Colon (tissue), 2 donors: ENCODE results near the gene PRSS21.
A peak's percentile ranks its signal among the peaks of the same experiment; 100 is the strongest.

Source experiments
- FAIRE-seq: peaks from 2 replicates; lab custom pipeline; 2012; peaks lifted over from hg19 to GRCh38; lab: Jason Lieb, UNC
- donor health status: control.
- donor health status: control.

The PRSS21 gene

DNA sequence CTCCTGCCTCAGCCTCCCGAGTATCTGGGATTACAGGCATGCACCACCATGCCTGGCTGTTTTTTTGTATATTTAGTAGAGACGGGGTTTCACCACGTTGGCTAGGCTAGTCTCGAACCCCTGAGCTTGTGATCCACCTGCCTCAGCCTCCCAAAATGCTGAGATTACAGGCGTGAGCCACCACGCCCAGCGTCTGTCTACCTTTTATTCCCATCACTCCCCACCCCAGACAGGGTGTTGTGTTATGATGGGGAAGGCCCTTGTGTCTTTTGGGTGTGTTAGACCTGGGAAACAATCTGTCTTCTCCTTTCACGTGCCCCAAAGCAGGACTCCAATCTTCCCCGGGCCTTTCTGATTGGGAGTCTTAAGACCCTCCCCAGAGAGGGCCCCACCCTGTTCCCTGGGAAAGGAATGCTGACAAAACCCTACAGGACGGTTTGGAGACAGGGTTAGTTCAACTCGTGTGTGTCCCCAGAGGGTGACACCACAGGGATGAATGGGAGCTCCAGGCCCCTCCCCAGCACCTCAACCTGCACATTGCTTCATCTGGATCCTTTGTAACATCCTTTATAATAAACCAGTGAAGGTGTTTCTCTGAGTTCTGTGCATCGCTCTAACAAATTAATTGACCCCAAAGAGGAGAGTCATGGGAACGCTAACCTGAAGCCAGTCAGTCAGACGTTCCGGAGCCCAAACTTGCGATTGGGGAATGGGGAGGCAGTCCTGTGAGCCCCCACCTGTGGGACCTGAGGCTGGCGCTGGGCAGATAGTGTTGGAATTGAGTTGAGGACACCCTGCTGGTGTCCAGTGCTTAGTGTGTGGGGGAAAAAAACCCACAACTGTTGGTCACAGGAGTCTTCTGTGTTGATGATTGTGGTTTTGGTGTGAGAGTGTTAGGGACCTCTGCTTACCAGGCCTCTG is 36.8 kb upstream of the PRSS21 start:
- no peak for FAIRE-seq

DNA sequence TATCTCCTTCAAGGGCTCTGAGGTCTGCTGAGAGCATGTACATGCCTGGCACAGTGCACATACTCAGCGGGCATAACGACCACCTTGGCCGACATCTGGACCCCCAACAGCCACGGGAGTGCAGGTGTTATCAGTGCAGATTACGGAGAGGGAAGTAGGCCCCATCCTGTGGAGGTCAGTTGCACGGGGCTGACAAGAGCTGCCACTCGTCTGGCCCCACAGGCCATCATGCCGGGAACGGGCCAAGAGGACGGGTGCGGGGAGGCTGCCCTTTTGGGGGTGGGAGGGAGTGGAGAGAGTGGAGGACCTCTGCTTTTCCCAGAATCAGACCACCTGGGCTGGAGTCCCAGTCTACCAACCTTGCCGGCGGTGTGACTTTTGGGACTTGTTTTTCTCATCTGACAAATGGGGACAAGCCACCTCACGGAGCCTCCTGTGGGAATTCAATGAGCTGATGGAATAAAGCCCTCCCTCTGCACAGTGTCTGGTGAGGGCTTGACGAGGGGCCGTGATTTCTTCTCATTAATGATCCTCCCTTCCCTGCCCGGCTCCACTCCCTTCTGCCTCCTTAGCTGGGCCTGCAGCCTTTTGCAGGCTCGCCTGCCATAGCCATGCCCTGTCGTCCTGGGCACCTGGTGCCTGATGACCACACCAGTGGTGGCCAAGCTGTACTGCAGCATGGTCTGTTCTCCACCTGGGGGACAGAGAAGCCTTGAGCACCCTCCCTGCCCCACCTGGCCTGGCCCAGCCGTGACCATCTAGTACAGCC is 34.3 kb upstream of the PRSS21 start:
- FAIRE-seq, result no peak

DNA sequence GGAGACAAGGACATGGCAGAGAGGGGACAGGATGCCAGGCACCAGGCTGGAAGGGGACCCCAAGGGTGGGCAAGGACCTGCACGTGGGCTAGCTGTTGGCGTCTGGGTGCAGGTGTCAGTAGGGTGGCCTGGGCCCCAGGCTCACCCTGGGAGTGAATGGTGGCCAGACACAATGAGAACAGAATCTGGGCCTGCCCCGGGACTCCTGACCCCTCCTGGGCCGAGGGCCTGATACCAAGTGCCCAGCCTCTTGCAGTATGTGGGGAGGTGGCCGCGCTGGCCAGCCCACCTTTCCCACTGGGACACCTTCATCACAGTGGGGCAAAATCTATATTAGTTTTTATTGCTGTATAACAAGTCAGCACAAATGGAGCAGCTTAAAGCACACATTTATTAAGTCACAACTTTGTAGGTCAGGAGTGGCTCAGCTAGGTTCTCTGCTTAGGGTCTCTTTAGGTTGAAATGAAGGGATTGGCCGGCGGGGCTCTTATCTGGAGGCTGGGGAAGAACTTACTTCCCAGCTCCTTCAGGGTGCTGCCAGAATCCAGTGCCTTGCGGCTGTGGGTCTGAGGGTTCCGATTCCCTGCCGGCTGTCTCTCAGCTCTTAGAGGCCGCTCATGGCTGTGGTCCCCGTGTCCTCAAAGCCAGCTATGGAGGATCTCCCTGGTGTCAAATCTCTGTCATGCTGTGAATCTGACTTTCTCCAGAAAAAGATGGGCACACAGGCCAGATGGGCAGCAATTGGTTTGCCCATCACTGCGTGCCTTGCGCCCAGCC is 33.3 kb upstream of the PRSS21 start:
- no peak for FAIRE-seq

DNA sequence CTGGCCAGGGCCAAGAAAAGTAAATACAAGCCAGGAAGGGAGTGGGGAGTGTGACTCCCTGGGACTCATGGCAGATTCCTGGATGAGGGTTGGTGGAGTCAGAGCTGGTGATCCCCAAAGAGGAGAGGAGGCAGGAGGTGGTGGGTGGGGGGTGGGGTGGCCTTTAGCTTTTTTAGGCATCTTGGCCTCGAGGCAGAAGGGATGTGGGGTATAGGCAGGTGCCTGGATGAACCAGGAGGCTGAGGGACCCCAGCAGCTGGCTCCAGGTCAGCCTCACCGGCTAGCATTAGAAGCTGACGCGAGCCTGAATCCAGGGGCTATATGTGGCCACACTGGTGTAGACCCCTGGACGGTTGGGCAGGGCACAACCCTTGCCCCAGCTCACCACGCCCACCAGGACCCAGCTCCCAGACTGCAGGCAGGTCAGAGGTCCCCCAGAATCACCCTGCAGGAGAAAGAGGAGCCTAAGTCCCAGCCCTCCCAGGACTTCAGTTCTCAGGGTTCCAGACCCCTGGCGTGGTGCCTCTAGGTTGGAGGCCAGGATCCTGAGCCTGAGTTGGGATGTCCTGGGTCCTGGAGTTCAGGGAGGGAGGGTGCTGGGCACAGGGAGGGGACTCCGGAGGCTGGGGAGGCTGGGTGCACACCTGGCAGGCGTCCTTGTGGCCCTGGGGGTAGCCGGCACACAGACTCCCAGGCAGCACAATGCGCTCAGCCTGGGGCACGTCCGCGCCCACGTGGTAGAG is 32.5 kb upstream of the PRSS21 start:
- no peak for FAIRE-seq

DNA sequence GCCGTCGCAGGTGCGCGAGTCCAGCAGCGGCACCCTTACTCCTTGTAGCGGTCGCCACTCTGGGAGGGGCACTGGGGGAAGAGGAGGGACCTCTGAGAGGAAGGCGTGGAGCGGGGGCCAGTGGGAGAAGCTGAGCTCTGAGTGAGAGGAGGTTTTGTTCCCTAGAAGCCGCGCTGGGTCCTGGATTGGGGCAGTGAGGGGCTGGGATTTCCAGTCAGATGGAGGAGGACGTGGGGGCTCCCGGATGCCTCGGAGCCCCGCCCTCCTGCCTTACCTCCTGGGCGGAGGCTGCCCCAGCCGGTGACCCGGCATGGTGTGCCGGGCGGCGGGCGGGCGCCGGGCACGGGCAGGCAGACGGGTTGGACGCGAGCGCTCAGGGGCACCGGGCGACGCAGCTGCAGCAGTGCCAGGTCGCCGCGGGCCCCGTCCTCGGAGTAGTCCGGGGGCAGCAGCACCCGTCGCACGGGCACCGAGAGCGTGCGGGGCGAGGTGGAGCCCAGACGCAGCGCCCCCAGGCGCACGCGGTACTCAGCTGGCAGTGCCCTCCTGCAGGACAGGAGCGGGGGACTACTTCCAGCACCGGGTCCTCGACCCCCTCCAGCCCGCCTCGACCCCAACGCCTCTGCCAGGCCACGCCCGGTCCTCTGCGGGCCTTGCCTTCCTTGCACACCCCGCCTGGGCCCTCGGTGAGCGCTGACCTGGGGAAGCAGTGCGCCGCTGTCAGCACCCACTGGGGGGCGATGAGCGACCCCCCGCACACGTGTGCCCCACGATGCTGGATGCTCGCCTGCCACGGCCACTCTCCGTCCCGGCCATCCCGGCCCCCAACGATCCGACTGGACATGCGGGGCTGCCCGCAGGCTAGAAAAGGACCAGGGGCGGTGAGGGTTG is 31.7 kb upstream of the PRSS21 start:
- no peak for FAIRE-seq

DNA sequence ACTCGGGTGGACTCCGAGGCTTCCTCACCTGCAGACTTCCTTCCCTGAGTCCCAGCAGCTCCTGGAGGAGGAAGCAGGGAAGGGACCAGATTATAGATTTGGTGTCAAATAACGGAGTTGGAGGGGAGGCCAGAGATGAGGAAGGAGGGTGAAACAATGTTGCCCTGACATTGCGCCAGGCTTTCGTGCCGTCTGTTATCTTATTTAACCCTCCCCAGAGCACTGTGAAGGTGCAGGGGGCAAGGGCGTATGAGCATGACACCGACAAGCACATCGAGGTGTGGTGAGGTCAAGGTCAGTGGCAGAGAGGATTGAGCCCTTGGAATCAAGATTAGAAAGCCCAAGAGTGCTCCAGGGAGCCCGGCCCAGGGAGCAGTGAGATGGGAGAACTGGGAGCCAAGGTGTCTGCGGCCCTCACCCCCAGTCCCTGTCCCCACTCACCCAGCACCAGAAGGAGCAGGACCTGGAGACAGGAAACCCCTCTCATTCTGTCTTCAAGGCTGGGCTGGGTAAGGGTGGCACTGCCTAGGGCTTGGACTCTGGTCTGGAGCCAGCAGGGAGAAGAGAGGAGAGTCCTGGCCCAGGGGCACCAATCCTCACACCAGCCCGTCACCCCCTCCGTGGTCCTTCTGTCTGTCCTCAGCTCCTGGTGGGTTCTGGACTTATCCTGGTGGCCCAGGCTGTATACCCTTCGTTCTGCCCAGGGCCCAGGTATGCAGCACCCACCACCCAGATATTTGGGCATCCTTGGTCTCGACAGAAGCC is 30.8 kb upstream of the PRSS21 start:
- no peak for FAIRE-seq

DNA sequence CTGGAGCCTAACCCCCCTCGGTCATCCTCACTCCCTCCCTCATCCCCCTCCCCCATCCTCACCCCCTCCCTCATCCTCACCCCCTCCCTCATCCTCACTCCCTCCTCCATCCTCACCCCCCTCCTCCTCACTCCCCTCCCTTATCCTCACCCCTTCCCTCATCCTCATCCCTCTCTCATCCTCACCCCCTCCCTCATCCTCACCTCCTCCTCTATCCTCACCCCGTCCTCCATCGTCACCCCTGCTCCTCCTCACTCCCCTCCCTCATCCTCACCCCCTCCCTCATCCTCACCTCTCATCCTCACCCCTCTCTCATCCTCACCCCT is 30.2 kb upstream of the PRSS21 start:
- no peak for FAIRE-seq

DNA sequence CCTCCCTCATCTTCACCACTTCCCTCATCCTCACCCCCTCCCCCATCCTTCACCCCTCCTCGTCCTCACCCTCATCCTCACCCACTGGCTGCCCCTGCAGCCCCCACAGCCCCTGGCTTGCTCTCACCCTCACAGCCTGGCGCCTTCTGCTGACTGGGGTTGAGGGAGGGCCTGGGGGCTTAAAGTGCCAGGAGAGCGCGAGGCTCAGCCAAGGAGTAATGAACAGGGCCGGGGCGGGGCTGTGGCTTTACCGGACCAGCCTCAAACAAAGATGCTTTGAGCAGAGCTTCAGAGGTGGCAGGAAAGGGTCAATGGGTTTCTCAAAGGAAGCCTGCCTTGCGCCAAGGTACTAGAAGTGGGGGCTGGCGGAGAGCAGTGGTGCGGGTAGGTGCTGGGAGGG is 29.6 kb upstream of the PRSS21 start, which contains the start of gene PRSS33:
PRSS33 (minus strand) TSS at position 155 of the 400 bp plus-strand sequence. CDS start 1,013 bp downstream, outside the sequence.
- no peak for FAIRE-seq

DNA sequence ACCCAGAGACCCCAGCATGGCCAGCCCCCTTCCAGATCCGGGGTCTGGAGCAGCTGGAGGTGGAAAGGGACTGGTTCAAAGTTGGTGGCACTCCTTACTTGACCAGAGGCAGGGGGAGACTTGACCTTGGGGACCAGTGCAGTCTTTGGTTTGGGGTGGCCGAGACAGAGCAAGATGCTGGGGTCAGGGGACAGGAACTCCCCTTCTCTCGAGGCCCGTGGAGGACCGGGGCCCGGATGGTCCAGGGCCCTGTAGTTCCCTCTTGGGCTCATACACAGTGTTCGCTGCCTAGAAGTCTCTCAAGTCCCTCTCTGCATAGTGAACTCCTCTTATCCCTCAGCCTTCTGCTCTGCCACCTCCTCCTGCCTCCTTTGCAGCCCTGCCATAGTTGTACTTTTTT is 29.1 kb upstream of the PRSS21 start:
- no peak for FAIRE-seq

DNA sequence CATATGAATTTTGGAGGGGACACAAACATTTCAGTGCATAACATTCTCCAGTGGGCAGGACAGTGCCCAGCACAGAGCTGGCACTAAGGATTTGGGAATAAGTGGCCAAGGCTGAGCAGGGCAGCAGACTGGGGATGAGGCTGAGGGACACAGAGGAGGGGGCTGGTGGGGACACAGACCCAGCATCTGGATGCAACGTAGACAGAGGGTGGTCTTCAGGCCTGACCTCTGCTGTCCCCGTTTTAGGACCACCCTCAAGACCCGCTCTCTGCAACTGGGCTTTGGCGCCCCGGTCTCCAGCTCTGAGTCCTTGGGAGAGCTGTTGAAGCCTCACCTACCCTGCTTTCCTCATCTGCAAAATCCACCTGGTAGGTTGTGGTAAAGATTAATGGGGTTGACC is 26.4 kb upstream of the PRSS21 start:
- FAIRE-seq, result no peak

DNA sequence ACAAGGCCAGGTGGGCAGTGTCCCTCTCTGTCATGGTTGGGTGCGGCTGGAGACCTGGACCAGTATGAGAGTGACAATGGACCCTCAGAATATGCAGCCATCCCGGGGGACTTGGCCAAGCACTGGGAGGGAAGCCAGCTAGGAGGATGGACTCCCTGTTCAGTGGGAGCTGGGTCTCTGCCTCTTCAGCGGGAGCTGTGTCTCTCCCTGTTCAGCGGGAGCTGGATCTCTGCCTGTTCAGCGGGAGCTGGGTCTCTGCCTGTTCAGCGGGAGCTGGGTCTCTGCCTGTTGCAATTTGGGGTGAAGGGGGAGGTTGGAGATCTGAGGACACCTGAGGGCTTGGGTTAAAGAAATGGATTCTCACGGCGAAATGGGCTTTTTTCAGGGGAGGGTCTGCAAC is 25.9 kb upstream of the PRSS21 start:
- no peak for FAIRE-seq

DNA sequence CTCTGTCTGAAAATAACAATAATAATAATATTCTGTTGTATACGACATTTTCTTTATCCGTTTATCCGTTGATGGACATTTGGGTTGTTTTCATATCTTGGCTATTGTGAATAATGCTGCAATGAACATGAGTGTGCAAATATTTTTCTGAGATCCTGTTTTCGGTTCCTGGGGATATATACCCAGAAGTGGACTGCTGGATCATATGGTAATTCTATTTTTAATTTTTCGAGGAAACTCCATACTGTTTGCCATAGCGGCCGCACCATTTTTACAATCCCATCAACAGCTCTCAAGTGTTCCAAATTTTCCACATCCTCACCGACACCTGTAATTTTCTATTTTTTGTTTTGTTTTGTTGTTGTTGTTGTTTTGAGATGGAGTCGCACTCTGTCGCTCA is 24.1 kb upstream of the PRSS21 start:
- no peak for FAIRE-seq

DNA sequence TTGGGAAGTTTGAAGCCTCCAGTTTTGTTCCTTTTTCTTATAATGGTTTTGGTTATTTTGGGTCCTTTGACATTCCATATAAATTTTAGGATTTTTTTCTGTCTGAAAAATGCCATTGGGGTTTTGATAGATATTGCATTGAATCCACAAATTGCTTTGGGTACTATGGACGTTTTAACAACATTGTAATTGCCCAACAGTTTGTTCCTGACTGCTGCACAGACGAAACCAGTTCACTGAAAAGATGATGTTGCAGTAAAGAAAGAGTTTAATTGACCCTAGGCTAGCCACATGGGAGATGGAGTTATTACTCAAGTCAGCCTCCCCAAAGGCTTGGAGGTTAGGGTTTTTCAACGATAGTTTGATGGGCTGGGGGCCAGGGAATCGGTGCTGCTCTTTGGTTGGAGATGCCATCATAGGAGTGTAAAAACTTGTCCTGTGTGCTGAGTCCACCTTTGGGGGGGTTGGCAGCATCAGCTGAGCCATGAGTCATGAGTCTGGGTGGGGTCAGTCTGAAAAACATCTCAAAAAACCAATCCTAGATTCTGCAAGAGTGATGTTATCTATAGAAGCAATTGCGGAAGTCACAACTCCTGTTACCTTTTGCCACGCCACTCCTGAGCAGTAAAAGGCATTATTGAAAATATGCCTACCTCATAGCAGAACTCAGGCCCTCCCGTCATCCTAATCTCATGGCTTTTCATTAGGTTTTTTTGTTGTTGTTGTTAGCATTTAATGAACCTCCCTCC is 21.5 kb upstream of the PRSS21 start:
- no peak for FAIRE-seq

DNA sequence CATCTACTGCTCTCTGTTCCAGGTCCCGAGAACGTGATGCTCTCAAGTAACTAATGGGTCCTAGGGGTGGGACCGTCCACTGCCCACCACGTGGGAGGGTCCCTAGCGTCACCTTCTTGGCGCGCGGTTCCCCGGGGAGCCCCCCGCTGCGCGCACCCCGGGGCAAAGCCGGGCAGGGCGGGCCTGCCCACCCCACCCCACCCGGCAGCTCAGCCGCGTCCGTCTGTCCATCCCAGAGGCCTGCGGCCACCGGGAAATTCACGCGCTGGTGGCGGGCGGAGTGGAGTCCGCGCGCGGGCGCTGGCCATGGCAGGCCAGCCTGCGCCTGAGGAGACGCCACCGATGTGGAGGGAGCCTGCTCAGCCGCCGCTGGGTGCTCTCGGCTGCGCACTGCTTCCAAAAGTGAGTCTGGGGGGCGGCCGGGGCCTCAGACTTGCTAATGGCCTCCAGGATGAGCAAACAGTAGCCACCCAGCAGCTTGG is 18.3 kb upstream of the PRSS21 start:
- no peak for FAIRE-seq

DNA sequence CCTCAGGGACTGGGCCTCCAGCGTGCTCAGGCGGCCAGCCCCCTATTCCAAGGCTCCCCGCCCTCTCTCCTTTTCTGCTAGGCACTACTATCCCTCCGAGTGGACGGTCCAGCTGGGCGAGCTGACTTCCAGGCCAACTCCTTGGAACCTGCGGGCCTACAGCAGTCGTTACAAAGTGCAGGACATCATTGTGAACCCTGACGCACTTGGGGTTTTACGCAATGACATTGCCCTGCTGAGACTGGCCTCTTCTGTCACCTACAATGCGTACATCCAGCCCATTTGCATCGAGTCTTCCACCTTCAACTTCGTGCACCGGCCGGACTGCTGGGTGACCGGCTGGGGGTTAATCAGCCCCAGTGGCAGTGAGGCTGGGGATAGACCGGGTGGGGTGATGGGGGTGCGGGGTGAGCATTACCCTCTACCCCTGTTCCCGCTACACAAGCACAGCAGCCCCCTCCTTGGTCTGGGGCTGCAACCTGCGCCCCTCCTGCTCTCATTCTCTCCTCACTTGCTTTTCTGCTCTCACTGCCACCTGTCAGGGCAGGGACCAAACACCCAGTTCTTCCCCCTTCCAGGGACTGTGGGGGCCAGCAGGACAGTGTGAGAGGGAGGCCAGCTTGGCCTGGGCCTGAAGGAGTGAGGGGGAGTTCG is 17.7 kb upstream of the PRSS21 start:
- FAIRE-seq, result no peak

DNA sequence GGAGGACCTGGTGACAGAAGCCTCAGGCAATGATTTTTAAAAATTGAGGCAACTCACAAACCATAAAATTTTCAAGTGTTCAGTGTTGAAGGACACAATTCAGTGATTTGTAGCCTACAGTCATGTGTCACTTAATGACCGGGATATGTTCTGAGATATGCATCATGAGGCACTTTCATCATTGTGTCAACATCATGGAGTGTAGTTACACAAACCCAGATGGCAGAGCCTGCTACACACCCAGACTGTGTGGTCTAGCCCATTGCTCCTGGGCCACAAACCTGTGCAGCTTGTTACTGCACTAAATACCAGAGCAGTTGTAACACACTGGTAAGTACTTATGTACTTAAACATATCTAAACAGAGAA is 17.2 kb upstream of the PRSS21 start:
- peak; percentile 38 for FAIRE-seq

DNA sequence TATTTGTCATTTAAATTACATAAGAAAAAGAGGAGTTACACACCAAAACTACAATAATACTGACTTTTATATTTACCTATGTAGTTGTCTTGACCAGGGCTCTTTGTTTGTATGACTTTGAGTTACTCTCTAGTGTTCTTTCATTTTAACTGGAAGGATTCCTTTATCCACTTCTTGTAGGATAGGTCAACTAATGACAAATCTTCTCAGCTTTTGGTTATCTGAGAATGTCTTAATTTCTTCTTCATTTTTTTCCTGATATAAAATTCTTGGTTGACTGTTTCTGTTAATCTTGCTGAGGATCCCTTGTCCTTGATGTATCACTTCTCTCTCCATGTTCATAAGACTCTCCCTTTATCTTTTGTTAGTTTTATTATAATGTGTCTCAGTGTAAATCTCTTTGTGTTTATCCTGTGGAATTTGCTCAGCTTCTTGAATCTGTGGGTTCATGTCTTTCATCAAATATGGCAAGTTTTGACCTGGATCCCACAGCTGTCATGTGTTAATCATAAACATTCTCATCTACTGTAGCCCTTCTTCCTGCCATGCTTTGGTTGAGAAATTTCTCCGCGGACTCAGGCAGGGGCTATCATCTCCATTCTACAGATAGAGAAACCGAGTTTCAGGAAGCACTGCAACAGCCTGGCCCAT is 13.4 kb upstream of the PRSS21 start:
- no peak for FAIRE-seq

DNA sequence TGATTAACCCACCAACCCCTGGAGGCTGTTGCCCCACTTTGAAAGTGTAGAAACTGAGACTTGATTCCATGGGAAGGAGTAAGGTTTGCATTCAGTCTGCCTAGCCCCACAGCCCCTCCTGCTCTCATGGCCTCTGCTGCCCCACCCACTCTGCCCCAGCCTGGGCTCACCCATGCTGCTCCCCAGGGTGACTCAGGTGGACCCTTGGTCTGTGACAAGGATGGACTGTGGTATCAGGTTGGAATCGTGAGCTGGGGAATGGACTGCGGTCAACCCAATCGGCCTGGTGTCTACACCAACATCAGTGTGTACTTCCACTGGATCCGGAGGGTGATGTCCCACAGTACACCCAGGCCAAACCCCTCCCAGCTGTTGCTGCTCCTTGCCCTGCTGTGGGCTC is 12.3 kb upstream of the PRSS21 start:
- no peak for FAIRE-seq
